Middle frontal gyrus (tissue), 1 donor: ENCODE measurements around the gene CEMIP.
A peak's percentile ranks its signal among the peaks of the same experiment; 100 is the strongest.

Experiments
- DNase-seq: peaks from one replicate; pipeline ENCODE4 v3.0.0-alpha.2; 2015; ENCODE audit warnings: low spot score; ENCODE audit errors: extremely low spot score

The CEMIP gene

DNA sequence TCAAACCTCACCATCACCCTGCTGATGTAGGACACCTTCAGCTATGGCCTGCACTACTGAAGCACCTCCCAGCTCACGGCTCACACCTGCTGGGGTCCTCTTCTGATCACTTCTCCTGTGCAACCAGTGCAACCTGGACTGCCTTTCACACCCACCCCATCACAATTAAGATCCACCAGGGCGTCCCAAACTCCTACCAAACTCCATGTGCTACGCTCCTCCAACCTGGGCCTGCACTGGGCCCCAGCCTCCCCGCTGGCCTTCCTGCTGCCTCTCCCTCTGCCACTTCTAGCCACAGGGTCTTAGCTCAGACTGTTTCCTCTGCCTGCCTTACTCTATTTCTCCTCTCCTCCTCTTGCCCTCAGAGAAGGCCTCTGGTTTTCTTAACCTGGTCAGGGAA, 197.7 kb downstream of the CEMIP start:
- DNase-seq, result no peak

DNA sequence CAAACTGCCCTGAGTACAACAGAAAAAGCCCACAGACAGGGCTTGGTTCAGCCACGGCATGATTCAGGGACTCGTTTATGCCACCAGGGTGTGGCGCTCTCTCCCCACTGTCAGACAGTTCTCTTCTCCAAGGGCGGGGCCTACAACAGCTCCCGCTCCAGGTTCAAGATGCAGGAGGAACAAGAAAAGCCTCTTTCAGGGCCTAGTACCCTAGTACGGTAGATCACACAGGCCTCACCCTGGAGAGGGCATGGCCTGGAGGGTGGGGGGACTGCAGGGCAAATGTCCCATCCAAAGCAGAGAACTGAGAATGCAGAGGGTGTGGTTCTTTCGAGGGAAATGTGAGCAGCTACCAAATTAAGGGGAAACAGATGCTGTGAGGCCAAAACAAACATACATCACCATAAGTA, 198.5 kb downstream of the CEMIP start:
- DNase-seq, result no peak

DNA sequence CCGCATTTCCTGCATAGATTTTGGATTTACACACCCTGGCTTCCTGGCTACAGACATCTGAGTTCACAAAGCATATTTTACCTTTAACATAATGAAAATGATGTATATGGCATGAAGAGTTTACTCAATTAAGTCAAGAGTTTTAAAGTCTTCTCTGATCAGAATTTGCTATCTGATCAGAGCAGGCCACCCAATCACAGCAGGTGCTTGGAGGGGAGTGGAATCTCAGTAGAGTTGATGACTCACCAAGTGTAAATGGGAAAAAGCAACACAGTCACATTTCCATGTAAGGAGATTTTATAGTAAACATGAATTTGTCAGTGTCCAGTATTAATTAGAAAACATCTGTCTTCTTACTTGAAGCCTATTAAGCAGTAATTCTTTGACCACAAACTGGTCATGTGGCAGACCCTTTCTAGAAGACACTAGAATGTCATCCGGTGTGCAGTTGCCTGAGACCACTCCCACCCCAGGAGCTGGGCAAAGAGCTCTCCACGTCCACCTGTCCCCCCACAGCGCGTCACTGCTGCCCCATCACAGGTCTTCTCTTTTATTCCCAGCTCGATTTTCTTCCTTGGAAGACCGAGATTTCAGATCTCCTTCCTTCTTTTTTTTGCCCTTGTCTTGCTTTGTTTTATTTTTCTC, 199.6 kb downstream of the CEMIP start:
- DNase-seq, result no peak

DNA sequence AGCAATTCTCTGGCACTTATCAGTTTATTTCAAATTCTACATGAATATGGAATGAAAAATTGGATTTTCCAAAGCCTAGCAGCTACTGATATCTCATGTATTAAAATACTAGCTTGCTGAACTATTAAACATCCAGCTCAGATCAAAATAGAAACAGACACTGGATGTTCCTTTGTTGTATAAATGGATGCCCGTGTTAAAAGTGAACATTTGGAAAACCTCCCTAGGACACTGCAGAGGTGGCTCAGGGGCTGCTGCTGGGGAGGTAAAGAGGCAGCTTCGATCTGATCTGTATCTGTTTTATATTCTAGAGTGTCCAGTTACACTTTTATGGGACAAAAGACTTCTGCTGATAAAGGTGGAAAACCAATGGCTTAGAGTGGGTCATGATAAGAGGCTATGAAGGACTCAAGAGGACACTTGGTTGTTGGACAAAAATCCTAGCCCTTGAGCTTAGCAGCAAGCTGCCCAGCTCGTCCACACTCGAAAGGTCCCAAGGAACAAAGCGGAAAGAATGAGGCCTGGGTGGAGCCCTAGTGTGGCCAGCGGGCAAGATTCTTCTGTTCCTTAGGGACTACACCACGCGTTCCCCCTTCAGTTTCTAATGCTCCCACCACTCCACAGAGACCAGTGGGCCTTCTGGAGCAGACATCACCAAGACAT, 200.5 kb downstream of the CEMIP start:
- no peak for DNase-seq

DNA sequence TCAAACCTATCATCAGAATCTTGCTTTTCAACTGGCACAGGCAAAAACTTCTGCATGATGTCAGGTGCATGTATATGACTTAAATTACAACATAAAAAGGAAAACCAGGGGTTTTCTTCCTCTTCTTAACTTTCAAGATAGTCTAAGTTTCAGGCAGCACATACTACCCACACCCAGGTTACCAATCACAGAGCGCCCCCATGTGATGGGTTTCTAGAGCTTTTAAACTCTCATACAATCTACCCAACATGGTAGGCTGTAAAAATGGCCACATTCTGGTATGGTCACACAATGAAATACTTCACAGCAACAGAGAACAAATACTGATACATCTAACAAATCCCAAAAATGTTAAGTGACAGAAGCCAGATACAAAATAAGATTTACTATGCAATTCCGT, 203.0 kb downstream of the CEMIP start:
- no peak for DNase-seq

DNA sequence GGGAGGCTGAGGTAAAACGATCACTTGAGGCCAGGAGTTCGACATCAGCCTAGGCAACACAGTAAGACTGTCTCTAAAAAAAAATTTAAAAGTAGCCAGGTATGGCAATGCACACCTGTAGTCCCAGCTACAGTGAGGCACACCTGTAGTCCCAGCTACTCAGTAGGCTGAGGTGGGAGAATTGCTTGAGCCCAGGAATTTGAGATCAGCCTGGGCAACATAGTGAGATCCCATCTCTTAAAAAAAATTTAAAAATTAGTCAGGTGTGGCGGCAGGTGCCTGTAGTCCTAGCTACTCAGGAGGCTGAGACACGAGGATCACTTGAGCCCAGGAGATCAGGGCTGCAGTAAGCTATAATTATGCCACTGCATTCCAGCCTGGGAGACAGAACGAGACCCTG, 203.7 kb downstream of the CEMIP start:
- no peak for DNase-seq

DNA sequence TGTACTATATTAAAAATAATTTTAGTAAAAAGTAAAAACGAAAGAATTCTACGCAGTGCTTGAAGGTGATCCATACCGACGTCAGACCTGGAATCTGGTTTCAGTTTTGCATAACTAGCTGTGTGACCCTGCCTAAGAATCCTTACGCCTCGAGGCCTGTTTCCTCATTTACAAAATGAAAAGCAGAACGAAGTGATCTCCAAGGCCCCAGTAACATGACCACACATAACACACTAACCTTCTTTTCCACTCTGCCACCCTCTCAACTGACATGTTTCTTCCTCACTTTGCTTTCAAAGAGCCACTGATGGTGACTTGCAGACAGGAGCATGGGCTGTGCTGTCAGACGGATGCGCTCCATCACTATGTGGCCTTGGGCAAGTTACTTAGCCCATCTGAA, 205.7 kb downstream of the CEMIP start:
- DNase-seq, result no peak

DNA sequence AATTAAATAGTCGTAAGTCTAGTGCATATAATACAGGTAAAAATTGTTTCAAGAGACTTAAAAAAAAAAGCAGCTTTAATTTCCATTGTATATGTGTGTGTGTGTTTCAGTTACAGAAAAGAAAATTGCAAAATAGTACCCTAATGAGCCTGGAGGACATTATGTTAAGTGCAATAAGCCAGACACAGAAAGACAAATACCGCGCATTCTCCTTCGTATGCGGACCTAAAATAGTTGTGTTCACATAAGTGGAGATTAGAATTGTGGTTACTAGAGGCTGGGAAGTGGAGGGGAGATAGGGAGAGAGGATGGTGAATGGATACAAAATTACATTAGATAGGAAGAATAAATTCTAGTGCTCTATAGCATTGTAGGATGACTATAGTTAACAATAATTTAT, 206.8 kb downstream of the CEMIP start:
- no peak for DNase-seq

DNA sequence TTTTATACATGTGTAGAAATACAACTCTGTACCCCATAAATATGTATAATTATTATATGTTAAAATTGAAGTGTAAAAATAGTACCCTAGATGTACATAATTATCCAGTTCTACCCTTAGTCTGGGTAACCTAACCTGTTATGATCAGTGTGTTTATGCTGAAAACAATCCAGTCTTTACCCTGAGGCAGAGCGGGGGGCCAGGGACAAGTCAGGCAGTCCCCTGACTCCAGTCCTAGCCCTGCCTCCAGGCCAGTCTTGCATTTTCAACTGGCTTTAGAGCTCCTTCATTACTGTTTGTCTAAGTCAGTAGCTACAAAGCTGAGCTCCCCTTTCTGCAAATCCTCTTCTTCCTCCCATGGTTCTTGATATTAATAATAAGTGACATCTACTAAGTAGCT, 207.3 kb downstream of the CEMIP start:
- DNase-seq, result no peak

DNA sequence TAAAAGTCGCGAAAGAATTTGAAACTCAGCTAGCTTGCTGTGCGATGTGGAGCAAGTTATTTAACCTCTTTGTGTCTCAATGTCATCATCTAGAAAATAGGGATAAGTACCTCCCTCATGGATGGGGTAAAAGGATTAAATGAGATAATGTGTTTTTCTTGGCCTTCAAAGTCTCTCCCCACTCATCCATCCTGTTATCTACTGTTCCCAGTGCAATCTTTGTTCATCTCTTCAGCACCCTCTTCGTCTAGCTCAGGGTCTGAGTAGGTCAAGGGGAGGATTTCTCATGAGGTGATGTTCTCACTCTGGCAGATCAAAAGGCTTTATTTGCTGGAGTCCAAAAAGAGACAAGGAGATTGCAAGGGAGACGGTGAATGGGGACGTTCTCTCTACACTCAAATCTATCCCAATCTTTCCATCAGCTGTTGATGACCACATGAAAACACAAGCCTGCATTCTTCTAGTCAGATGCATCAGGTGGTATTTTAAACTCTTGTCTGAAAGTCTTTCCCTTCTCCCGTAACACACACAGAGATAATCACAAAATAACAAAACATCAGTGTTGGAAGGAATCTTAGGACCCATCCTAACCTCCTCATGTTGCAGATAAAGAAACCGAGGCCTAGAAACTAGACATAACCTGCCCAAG, 209.1 kb downstream of the CEMIP start:
- no peak for DNase-seq

DNA sequence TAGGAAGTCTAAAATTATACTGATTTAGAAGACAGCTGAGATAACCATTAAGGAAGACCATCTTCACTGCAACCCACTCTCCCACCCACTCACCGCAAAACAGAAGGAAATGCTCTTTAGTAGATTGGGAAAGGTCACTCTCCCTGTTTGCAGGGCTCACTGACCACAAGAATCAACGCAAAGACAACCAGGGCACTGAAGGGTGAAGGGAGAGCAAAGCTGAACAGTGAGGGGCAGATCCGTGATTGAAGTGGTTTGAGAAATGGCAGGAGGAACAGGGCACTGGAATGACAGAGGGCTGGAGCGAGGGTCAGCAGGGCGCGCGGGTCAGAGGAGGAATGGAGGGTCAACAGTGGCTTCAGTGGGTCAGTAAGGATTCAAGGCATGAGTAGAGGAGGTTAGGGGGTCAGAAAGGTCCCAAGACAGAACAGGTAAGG, 209.9 kb downstream of the CEMIP start:
- DNase-seq, result no peak

DNA sequence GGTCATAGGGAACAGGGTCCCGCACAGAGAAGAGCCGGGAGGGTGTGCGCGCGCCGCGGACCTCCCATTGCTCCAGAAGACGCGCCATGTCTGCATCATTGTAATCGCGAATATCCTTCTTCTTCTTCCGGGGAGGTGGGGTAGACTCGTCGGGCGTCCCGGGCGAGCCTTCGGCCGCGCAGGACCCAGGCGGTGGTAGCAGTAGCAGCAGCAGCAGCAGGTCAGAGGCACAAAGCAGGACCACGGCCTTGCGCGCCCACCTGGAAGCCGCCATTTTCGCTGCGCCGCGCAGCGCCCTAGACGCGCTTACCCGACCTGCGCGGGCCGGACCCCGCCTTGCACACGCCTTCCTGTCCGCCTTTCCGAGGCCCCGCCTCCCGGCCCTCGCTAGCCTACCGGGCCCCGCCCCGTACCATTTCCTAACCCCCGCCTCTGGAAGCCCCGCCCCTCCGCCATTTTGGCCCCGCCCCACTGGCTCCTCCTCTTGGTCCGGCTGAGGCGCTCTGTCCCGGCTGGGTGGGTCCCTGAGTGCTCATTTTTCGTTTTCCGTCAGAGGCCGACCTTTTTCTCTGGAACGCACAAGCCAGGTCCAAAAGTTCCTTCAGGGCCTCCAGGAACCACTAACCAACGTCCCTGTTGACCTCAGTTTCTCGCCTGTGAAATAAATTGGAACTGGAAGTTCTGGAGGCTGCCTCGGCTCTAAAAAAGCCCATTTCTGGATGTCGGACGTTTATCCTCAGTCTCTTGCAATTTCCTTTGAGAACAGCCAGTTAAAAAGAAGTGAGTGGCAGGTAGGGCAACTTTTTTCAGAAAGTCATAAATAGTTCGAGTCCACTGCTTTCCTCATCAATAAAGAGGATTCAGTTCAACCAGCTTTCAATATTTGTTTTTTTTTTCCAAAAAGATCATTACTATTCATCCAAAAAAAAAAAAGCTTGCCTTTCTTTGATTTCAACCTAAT, 210.6 kb downstream of the CEMIP start, which contains the start of gene MESD:
TSS of gene MESD (minus strand) at position 302 of the 961 bp plus-strand sequence. CDS start at position 274, 28 bp downstream.
- DNase-seq, result peak; percentile 86

DNA sequence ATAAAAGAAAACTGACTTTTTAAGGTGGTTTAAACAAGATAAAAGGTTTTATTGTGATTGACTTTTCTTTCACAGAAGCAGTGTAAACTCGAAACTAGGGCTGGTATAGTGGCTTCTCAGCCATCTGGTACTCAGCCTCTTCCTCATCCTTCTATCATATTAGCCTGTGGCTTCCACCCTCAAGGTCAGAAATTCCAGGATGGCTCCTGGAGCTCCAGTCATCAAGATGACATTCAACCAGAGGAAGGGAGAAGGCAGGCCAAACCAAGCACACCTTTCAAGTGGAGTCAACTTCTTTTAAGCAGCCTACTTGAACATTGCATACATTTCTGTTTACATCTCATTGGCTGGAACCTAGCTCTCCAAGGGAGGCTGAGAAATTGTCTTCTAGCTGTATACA, 211.8 kb downstream of the CEMIP start:
- DNase-seq, result no peak

DNA sequence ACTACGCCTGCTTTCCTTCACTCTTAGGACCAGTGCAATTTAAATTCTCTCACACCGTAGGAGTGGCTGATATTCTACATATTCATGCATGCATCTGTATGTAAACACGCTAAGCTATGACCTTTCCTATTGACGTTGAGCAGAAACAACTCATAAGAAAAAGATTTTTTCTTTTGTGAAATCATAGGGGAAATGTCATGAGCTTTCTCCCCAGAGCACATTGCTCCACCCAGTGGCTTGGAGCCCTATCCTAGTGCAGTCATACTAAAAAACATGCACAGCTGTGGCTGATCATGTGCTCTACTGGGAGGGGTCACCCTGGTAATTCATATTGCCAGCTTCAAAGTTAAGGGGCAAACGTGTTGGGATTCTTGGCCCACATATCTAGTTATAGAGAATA, 212.3 kb downstream of the CEMIP start:
- no peak for DNase-seq

GRCh38 chr15:80992006-80992405, 212.8 kb downstream of the CEMIP start:
- no peak for DNase-seq

DNA sequence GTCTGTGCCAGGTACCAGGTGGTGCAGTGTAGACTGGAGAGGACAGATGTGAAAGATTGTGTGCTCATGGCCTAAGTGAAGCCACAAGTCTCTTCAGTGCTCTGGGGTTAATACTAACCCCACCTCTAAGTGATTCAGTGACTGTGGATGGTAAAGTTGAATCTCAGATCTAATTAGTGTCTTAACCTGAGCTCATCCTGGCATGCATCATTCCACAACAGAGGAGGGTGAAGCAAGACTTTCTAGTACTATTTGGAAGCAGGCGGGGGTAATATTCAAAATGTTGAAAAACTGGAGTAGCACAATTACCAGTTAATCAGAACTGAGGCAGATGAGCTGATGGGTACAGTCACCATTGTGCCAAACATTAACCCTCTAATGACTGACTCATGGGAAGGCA, 213.3 kb downstream of the CEMIP start:
- no peak for DNase-seq

DNA sequence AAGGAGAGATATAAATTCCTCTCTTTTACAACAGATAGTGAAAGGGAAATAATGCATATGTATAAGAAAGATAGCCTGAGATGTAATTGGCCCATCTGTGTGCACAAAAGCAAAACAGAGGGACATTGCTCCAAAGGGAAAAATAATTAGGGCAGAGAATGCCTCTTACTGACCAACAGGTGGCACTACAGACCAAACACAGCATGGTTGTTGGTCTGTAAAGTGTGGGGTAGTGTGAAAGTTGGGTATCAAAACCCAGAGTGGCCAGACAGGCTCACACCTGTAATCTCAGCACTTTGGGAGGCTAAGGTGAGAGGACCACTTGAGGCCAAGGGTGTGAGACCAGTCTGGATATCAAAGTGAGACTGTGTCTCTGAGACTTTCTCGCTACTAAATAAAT, 217.1 kb downstream of the CEMIP start:
- no peak for DNase-seq

DNA sequence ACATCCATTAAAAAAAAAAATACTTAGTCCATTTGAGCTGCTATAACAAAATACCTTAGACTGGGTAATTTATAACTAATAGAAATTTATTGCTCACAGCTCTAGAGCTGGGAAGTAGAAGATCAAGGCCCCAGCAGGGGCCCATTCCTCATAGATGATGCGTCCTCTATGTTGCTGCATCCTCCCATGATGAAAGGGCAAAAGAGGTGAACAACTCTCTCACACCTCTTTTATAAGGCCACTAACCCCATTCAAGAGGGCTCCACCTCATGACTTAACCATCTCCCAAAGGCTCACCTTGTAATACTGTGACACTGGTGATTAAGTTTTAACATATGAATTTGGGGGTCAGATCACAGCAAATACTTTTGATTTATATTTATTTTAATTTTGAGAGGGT, 218.5 kb downstream of the CEMIP start:
- DNase-seq, result no peak

DNA sequence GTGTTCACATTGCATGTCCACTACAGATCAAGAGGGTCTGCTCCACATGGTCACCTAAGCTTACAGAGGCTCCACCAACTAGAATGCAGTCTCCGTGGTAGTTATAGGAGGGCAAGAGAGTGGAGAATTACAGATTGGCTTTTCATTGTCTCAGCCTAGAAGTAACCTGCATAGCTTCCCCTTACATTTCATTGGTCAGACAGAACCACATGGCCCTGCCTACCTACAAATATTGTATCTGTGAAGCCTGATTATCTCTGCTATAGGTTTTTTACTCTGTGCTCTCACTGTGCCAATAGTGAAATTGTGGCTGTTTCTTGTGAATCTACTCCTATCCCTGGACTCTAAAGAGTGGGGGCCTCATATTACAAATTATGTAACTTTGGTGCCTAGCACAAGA, 219.1 kb downstream of the CEMIP start:
- no peak for DNase-seq

GRCh38 chr15:80999623-81000036, 220.5 kb downstream of the CEMIP start:
- no peak for DNase-seq

GRCh38 chr15:81000144-81000623, 221.0 kb downstream of the CEMIP start:
- no peak for DNase-seq
